DOHH2 (cell line): ENCODE data around the gene PGM5.

Experiments used
- H3F3A ChIP-seq: fragments of 200-600 bp; sonication (generic), shearing (Covaris generic); 2 replicates; pipeline ENCODE4 v1.6.0; 2016; ENCODE audit warnings: antibody characterized with exemption, mild to moderate bottlenecking; ENCODE audit not compliant: control insufficient read depth, insufficient read depth
- H3K27ac ChIP-seq: fragments of 200-600 bp; sonication (generic); 2 replicates; pipeline ENCODE4 v1.5.1; 2014; ENCODE audit warnings: low read depth, mild to moderate bottlenecking, low read length, moderate library complexity
- H3K27me3 ChIP-seq: fragments of 200-600 bp; sonication (generic); 2 replicates; pipeline ENCODE4 v1.6.1; 2014; ENCODE audit warnings: mild to moderate bottlenecking, low read length, mixed read lengths; ENCODE audit not compliant: control insufficient read depth
- H3K36me3 ChIP-seq: fragments of 200-600 bp; sonication (generic); 2 replicates; pipeline ENCODE4 v1.6.1; 2014; ENCODE audit warnings: mild to moderate bottlenecking, low read length, moderate library complexity, mixed read lengths; ENCODE audit not compliant: control insufficient read depth
- H3K4me1 ChIP-seq: fragments of 200-600 bp; sonication (generic); 2 replicates; pipeline ENCODE4 v1.6.1; 2014; ENCODE audit warnings: mild to moderate bottlenecking, low read length, mixed read lengths; ENCODE audit not compliant: control insufficient read depth
- H3K4me2 ChIP-seq: fragments of 200-600 bp; sonication (generic); 2 replicates; pipeline ENCODE4 v1.6.0; 2014; ENCODE audit warnings: mild to moderate bottlenecking, low read length, moderate library complexity
- H3K4me3 ChIP-seq: fragments of 200-600 bp; sonication (generic); 2 replicates; pipeline ENCODE4 v1.5.1; 2014; ENCODE audit warnings: mild to moderate bottlenecking, low read length, mixed read lengths
- H3K79me2 ChIP-seq: fragments of 200-600 bp; sonication (generic); 2 replicates; pipeline ENCODE4 v1.6.1; 2014; ENCODE audit warnings: mild to moderate bottlenecking, low read length, mixed read lengths; ENCODE audit not compliant: control insufficient read depth
- H3K9me2 ChIP-seq: fragments of 200-600 bp; sonication (generic); replicated peaks from 2 replicates; pipeline ENCODE4 v1.6.1; 2014; ENCODE audit warnings: mild to moderate bottlenecking, low read length, mixed read lengths; ENCODE audit not compliant: control insufficient read depth
- H3K9me3 ChIP-seq: fragments of 200-600 bp; sonication (generic); 2 replicates; pipeline ENCODE4 v1.6.1; 2014; ENCODE audit warnings: antibody characterized with exemption, low read length, mixed read lengths; ENCODE audit not compliant: control insufficient read depth, insufficient read depth
- H4K20me1 ChIP-seq: fragments of 200-600 bp; sonication (generic); 2 replicates; pipeline ENCODE4 v1.6.0; 2014; ENCODE audit warnings: low read depth, mild to moderate bottlenecking, antibody characterized with exemption, low read length, moderate library complexity; ENCODE audit not compliant: control insufficient read depth, insufficient read depth
- EZH2phosphoT487 ChIP-seq: fragments of 200-600 bp; sonication (generic); IDR thresholded peaks from 2 replicates; pipeline ENCODE4 v1.6.1; 2017; ENCODE audit warnings: borderline replicate concordance, mild to moderate bottlenecking, antibody characterized with exemption, low read length, moderate library complexity, mixed read lengths
- TF ChIP-seq, protein P1 (sequence below): fragments of 200-600 bp; sonication (generic); IDR thresholded peaks from one replicate; pipeline ENCODE4 v1.5.1; 2014; ENCODE audit warnings: antibody characterized with exemption, mild to moderate bottlenecking, low read depth, low read length; ENCODE audit not compliant: poor library complexity, severe bottlenecking

PGM5 gene

DNA sequence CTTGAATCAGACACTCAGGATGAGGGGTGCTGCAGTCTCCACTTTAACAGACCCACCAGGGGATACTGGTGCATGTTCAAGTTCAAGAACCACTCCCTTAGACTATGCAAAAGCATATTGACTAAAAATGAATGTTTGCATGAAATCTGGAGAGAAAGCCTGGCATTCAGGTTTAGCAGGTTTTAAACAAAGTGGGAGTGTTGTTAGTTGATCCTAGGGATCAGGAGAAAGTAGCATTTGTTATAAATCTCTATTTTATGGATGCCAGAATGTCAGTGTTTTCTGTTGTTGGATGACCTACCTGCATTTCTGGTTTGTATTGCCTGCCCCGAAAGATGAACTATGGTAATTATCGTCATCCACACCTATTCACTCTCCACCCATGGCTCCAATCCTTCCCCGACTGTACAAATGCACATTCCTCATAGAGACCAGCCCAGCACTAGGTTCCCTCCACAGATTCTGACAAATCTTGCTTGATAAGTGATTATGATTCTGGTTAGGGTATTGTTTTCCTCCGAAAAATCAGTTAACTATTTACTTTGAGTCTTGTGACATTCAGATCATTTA is 167.0 kb downstream of the PGM5 start:
- H3K9me2 ChIP-seq: no peaks in the 10 kb centered on the region
- H3K27me3 ChIP-seq: no peaks in the 10 kb centered on the region; the same call in 1 of the 2 replicates
- H3K4me3 ChIP-seq: no peak overlapping the region
- no peaks in the 10 kb centered on the region for H3K9me3 ChIP-seq
- no peaks in the 10 kb centered on the region for H3K36me3 ChIP-seq
- H4K20me1 ChIP-seq: no peaks in the 10 kb centered on the region
- no peaks in the 10 kb centered on the region for H3K4me1 ChIP-seq
- no peaks in the 10 kb centered on the region for H3K79me2 ChIP-seq
- no peaks in the 10 kb centered on the region for H3F3A ChIP-seq
- no peak overlapping the region for H3K27ac ChIP-seq
- no peak for TF ChIP-seq EZH2phosphoT487
- TF ChIP-seq, protein P1, sequence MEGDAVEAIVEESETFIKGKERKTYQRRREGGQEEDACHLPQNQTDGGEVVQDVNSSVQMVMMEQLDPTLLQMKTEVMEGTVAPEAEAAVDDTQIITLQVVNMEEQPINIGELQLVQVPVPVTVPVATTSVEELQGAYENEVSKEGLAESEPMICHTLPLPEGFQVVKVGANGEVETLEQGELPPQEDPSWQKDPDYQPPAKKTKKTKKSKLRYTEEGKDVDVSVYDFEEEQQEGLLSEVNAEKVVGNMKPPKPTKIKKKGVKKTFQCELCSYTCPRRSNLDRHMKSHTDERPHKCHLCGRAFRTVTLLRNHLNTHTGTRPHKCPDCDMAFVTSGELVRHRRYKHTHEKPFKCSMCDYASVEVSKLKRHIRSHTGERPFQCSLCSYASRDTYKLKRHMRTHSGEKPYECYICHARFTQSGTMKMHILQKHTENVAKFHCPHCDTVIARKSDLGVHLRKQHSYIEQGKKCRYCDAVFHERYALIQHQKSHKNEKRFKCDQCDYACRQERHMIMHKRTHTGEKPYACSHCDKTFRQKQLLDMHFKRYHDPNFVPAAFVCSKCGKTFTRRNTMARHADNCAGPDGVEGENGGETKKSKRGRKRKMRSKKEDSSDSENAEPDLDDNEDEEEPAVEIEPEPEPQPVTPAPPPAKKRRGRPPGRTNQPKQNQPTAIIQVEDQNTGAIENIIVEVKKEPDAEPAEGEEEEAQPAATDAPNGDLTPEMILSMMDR: no peak
- H3K4me2 ChIP-seq: no peak overlapping the region

DNA sequence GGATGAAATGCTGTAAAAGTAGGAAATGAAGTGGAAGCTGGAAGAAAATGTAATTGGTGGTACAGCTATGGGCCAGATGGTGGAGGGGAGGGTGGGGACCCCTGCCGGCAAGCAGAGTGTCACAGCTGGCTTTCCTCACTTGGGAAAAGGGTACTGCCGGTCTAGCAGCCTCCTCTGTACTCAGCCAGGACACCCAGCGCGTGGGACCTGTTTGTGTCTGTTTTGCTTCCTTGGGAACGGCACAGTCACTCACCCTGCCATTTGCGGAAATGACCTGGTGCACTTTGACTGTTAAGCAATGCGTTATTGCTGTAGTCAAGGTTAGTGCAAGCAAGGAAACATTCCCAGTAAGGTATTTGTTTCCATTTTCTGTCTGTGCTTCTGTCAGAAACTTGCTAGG is 174.2 kb downstream of the PGM5 start:
- no peak for TF ChIP-seq EZH2phosphoT487
- TF ChIP-seq, protein P1: no peak

DNA sequence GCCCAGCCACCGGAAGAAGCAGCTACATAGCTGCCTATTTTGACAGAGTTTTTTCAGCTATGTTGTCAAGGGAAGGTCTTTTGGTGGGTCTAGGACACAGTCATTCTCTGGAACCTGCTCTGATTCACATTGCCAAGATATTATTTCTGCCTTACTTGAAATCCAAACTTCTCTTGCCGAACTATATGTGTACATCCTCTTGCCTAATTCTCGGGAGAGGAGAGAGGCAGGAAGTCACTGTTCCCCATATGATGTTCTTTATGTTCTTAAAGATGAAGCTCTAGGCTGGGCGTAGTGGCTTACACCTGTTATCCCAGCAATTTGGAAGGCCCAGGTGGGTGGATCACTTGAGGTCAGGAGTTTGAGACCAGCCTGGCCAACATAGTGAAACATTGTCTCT is 175.7 kb downstream of the PGM5 start:
- no peaks in the 10 kb centered on the region for H3K79me2 ChIP-seq
- no peak overlapping the region for H3K27ac ChIP-seq
- H3K27me3 ChIP-seq: no peaks in the 10 kb centered on the region
- H3K4me2 ChIP-seq: no peak overlapping the region
- H3K36me3 ChIP-seq: no peaks in the 10 kb centered on the region
- no peaks in the 10 kb centered on the region for H4K20me1 ChIP-seq
- H3K4me3 ChIP-seq: no peak overlapping the region
- H3K4me1 ChIP-seq: no peaks in the 10 kb centered on the region
- TF ChIP-seq, protein P1: no peak
- TF ChIP-seq EZH2phosphoT487: no peak
- H3K9me3 ChIP-seq: no peaks in the 10 kb centered on the region
- H3F3A ChIP-seq: no peaks in the 10 kb centered on the region
- H3K9me2 ChIP-seq: no peaks in the 10 kb centered on the region

More for the DNA sequence above, 174.2 kb downstream of the PGM5 start:
- H3K9me3 ChIP-seq: no peaks in the 10 kb centered on the region
- H3K4me1 ChIP-seq: no peaks in the 10 kb centered on the region
- no peaks in the 10 kb centered on the region for H3K79me2 ChIP-seq
- no peak overlapping the region for H3K4me2 ChIP-seq
- no peaks in the 10 kb centered on the region for H3K9me2 ChIP-seq
- no peaks in the 10 kb centered on the region for H3K27me3 ChIP-seq
- H3K36me3 ChIP-seq: no peaks in the 10 kb centered on the region
- H4K20me1 ChIP-seq: no peaks in the 10 kb centered on the region
- no peaks in the 10 kb centered on the region for H3F3A ChIP-seq
- H3K4me3 ChIP-seq: no peak overlapping the region
- no peak overlapping the region for H3K27ac ChIP-seq
